SU-DHL-6 (cell line): ENCODE data around the gene ADCY6.

Experiments
- EZH2phosphoT487 ChIP-seq: fragments of 200-600 bp; sonication (generic), shearing (Covaris generic); conservative IDR thresholded peaks from 2 replicates; pipeline ENCODE4 v1.6.1; 2018; ENCODE audit warnings: mild to moderate bottlenecking, antibody characterized with exemption, low read length, moderate library complexity, mixed read lengths
- TF ChIP-seq, protein P1 (sequence below): fragments of 200-600 bp; sonication (generic); IDR thresholded peaks from one replicate; pipeline ENCODE4 v1.5.1; 2017; ENCODE audit warnings: antibody characterized with exemption, mild to moderate bottlenecking, low read length, moderate library complexity; ENCODE audit not compliant: insufficient read depth, poor library complexity, severe bottlenecking

DNA sequence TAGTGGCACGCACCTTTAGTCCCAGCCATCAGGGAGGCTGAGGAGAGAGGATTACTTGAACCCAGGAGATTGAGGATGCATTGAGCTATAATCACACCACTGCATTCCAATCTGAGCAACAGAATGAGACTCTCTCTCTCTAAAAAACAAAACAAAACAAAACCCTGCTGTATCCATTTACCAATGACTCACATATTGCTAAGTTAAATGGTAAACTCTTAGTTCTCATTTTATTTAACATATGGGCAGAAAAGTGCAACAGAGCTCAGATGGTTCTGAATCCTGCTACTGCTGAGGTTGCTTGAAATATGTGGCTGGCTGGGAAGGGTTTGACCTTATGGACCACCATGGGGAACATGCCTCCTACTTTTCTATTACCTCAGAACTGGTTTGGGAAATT lies 38.7 kb downstream of the ADCY6 start:
- TF ChIP-seq, protein P1, sequence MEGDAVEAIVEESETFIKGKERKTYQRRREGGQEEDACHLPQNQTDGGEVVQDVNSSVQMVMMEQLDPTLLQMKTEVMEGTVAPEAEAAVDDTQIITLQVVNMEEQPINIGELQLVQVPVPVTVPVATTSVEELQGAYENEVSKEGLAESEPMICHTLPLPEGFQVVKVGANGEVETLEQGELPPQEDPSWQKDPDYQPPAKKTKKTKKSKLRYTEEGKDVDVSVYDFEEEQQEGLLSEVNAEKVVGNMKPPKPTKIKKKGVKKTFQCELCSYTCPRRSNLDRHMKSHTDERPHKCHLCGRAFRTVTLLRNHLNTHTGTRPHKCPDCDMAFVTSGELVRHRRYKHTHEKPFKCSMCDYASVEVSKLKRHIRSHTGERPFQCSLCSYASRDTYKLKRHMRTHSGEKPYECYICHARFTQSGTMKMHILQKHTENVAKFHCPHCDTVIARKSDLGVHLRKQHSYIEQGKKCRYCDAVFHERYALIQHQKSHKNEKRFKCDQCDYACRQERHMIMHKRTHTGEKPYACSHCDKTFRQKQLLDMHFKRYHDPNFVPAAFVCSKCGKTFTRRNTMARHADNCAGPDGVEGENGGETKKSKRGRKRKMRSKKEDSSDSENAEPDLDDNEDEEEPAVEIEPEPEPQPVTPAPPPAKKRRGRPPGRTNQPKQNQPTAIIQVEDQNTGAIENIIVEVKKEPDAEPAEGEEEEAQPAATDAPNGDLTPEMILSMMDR, result no peak
- TF ChIP-seq EZH2phosphoT487, result no peak
